GM23248 (cell line): ENCODE results near the gene VAMP1. TPM values are rescaled to one million over a fixed set of nuclear protein-coding genes. Genes with fewer than 3 reads are reported as not detected.

ENCODE experiments used
- DNase-seq: peaks from one replicate; pipeline ENCODE4 v3.0.0-alpha.2; 2015
- H2AFZ ChIP-seq: fragments of 200-600 bp; sonication (generic); 2 replicates; pipeline ENCODE4 v1.6.1; 2016; ENCODE audit warnings: antibody characterized with exemption
- H3F3A ChIP-seq: fragments of 200-600 bp; sonication (generic); 2 replicates; pipeline ENCODE4 v1.6.1; 2016; ENCODE audit warnings: mild to moderate bottlenecking, antibody characterized with exemption, mixed run types; ENCODE audit not compliant: insufficient read depth
- H3K27ac ChIP-seq: fragments of 200-600 bp; sonication (generic); 2 replicates; pipeline ENCODE4 v1.5.1; 2016; ENCODE audit warnings: mild to moderate bottlenecking
- H3K27me3 ChIP-seq: fragments of 200-600 bp; sonication (generic); replicated peaks from 2 replicates; pipeline ENCODE4 v1.6.1; 2016; ENCODE audit warnings: mild to moderate bottlenecking; ENCODE audit not compliant: insufficient read depth
- H3K36me3 ChIP-seq: fragments of 200-600 bp; sonication (generic); 2 replicates; pipeline ENCODE4 v1.6.1; 2016; ENCODE audit warnings: low read depth, mild to moderate bottlenecking
- H3K4me1 ChIP-seq: fragments of 200-600 bp; sonication (generic); 2 replicates; pipeline ENCODE4 v1.6.1; 2016; ENCODE audit warnings: mild to moderate bottlenecking; ENCODE audit not compliant: insufficient read depth
- H3K4me2 ChIP-seq: fragments of 200-600 bp; sonication (generic); one replicate; pipeline ENCODE4 v1.6.1; 2016; ENCODE audit warnings: mild to moderate bottlenecking; ENCODE audit not compliant: unreplicated experiment
- H3K4me3 ChIP-seq: fragments of 200-600 bp; sonication (generic); 2 replicates; pipeline ENCODE4 v1.5.1; 2016; ENCODE audit warnings: mild to moderate bottlenecking
- H3K79me2 ChIP-seq: fragments of 200-600 bp; sonication (generic); 2 replicates; pipeline ENCODE4 v1.6.1; 2016; ENCODE audit warnings: mild to moderate bottlenecking; ENCODE audit not compliant: insufficient read depth
- H3K9ac ChIP-seq: fragments of 200-600 bp; sonication (generic); 2 replicates; pipeline ENCODE4 v1.6.1; 2016; ENCODE audit warnings: mild to moderate bottlenecking
- H3K9me2 ChIP-seq: fragments of 200-600 bp; sonication (generic); 2 replicates; pipeline ENCODE4 v1.6.1; 2016; ENCODE audit warnings: mixed run types, mild to moderate bottlenecking, moderate library complexity; ENCODE audit not compliant: insufficient read depth
- H3K9me3 ChIP-seq: fragments of 200-600 bp; sonication (generic); one replicate; pipeline ENCODE4 v1.6.1; 2017; ENCODE audit warnings: low read depth
- H4K20me1 ChIP-seq: fragments of 200-600 bp; sonication (generic); 2 replicates; pipeline ENCODE4 v1.6.0; 2016; ENCODE audit not compliant: insufficient read depth
- EZH2 ChIP-seq: fragments of 200-600 bp; sonication (generic); IDR thresholded peaks from 2 replicates; pipeline ENCODE4 v1.6.1; 2018; ENCODE audit warnings: antibody characterized with exemption, mild to moderate bottlenecking; ENCODE audit not compliant: insufficient read depth, poor library complexity, severe bottlenecking
- EZH2phosphoT487 ChIP-seq: fragments of 200-600 bp; sonication (generic); IDR thresholded peaks from 2 replicates; pipeline ENCODE4 v1.6.1; 2018; ENCODE audit warnings: antibody characterized with exemption, moderate library complexity, mild to moderate bottlenecking, low read depth; ENCODE audit not compliant: insufficient read depth
- WGBS, 2 experiments: methylation state at CpG; one replicate each; pipeline ENCODE4 v1.1.6; 2015 to 2017; ENCODE audit warnings: low lambda C conversion rate in 2 of 2, low coverage in 1 of 2; ENCODE audit errors: missing lambda C conversion rate in 2 of 2; 5-methylcytosine and 5-hydroxymethylcytosine counted together
- in situ Hi-C: fragments of 300-500 bp; cut with MboI; formaldehyde crosslinking; loops from 2 replicates; pipeline ENCODE4 v1.15.0; 2020
- polyA plus RNA-seq: library from polyadenylated mRNA; unstranded; fragments of >200 nt; fragmentation: Nextera tagmentation; extraction: Ambion mirVana; gene quantifications from 2 replicates; pipeline ENCODE4 v1.2.1, GENCODE V29; 2016
- total RNA-seq: library from RNA; depleted of rRNA; stranded (reverse); fragments of >200 nt; shearing (Covaris generic); gene quantifications from 2 replicates; pipeline ENCODE4 v1.2.3, GENCODE V29; 2014

The VAMP1 gene
- total and polyA plus RNA-seq, 2 experiments from 2014 or later = 5.0 to 9.8 TPM

GRCh38 chr12:6451348-6452244, 18.9 kb downstream of the VAMP1 start, which contains the start of gene TAPBPL:
TSS of gene TAPBPL (plus strand) at chr12:6452042. CDS start at chr12:6452249, 207 bp downstream.
- no peaks in the 10 kb centered on the region for H3K9me3 ChIP-seq
- H3K9ac ChIP-seq = peak within 1 kb of the TSS; percentile 93
- H3K79me2 ChIP-seq = peaks cover 17% of the 10 kb centered on the region
- DNase-seq = peak; percentile 87
- H3K9me2 ChIP-seq = no peaks in the 10 kb centered on the region
- H3K36me3 ChIP-seq = no peaks in the 10 kb centered on the region
- peak within 1 kb of the TSS; percentile 81 for H2AFZ ChIP-seq
- H3F3A ChIP-seq = 0 out of 2 replicates have a peak, but pooled peaks cover 5% of the 10 kb centered on the region
- WGBS, 2 experiments = 1 to 2% methylated on average over 23 to 27 of the region's 27 CpGs
- no peak for TF ChIP-seq EZH2phosphoT487
- no peak for TF ChIP-seq EZH2
- H3K27ac ChIP-seq = peak within 1 kb of the TSS; percentile 79
- peak within 1 kb of the TSS; percentile 96 for H3K4me2 ChIP-seq
- H3K4me3 ChIP-seq = peak within 1 kb of the TSS; percentile 89
- H3K27me3 ChIP-seq = no peaks in the 10 kb centered on the region
- peaks cover 13% of the 10 kb centered on the region for H3K4me1 ChIP-seq
- in situ Hi-C loops = no loop called here
- no peaks in the 10 kb centered on the region for H4K20me1 ChIP-seq

GRCh38 chr12:6450869-6451347, 19.6 kb downstream of the VAMP1 start:
- peaks cover 13% of the 10 kb centered on the region for H3K4me1 ChIP-seq
- in situ Hi-C loops = no loop called here
- H3K79me2 ChIP-seq = peaks cover 17% of the 10 kb centered on the region
- H3F3A ChIP-seq = 0 out of 2 replicates have a peak, but pooled peaks cover 5% of the 10 kb centered on the region
- WGBS, 2 experiments = 2 to 4% methylated on average over 6 to 11 of the region's 11 CpGs
- H3K4me2 ChIP-seq = peak overlapping the region; percentile 96
- no peak for TF ChIP-seq EZH2
- TF ChIP-seq EZH2phosphoT487 = no peak
- peaks cover under 1% of the 10 kb centered on the region; the same call in 1 of the 2 replicates for H3K36me3 ChIP-seq
- H3K9ac ChIP-seq = peak overlapping the region; percentile 93
- H3K9me3 ChIP-seq = no peaks in the 10 kb centered on the region
- H2AFZ ChIP-seq = peak overlapping the region; percentile 81
- H3K27ac ChIP-seq = peak overlapping the region; percentile 79
- H3K27me3 ChIP-seq = no peaks in the 10 kb centered on the region
- no peaks in the 10 kb centered on the region for H3K9me2 ChIP-seq
- no peaks in the 10 kb centered on the region for H4K20me1 ChIP-seq
- no peak for DNase-seq
- peak overlapping the region; percentile 89 for H3K4me3 ChIP-seq

- Histone ChIP-seq H3K9ac (peak overlapping the region; percentile 93), H3K36me3 (peaks cover 3% of the 10 kb centered on the region; the same call in 1 of the 2 replicates), H3K79me2 (peaks cover 17% of the 10 kb centered on the region), H3K4me1 (peaks cover 13% of the 10 kb centered on the region), H3F3A (0 out of 2 replicates have a peak, but pooled peaks cover 5% of the 10 kb centered on the region), H3K27me3 (no peaks in the 10 kb centered on the region), H3K9me3 (no peaks in the 10 kb centered on the region), H2AFZ (peak overlapping the region; percentile 81), H3K4me2 (peak overlapping the region; percentile 96), H3K4me3 (peak overlapping the region; percentile 89), H3K9me2 (no peaks in the 10 kb centered on the region), H3K27ac (no peak overlapping the region), H4K20me1 (no peaks in the 10 kb centered on the region)
- in situ Hi-C loops = no loop called here
- TF ChIP-seq EZH2phosphoT487 (no peak), EZH2 (no peak)
- WGBS, 2 experiments = 51 to 54% methylated on average over 15 to 16 of the region's 16 CpGs
- DNase-seq = peak; percentile 34
Observed at GRCh38 chr12:6450091-6450868, 20.2 kb downstream of the VAMP1 start.
